Measurements from ENCODE around the gene ITIH3.

GRCh38 chr3:52819936-52820335, 25.3 kb downstream of the ITIH3 start:
- TF ChIP-seq, protein P1, sequence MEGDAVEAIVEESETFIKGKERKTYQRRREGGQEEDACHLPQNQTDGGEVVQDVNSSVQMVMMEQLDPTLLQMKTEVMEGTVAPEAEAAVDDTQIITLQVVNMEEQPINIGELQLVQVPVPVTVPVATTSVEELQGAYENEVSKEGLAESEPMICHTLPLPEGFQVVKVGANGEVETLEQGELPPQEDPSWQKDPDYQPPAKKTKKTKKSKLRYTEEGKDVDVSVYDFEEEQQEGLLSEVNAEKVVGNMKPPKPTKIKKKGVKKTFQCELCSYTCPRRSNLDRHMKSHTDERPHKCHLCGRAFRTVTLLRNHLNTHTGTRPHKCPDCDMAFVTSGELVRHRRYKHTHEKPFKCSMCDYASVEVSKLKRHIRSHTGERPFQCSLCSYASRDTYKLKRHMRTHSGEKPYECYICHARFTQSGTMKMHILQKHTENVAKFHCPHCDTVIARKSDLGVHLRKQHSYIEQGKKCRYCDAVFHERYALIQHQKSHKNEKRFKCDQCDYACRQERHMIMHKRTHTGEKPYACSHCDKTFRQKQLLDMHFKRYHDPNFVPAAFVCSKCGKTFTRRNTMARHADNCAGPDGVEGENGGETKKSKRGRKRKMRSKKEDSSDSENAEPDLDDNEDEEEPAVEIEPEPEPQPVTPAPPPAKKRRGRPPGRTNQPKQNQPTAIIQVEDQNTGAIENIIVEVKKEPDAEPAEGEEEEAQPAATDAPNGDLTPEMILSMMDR (IDR thresholded peaks at IDR 0.05) = no peak
- TF ChIP-seq POLR2A (IDR thresholded peaks at IDR 0.05) (no peak), POLR2AphosphoS5 (IDR thresholded peaks at IDR 0.05) (no peak)

Data from transverse colon (tissue), 4 donors.